CD4-positive, alpha-beta T cell (primary cell): ENCODE measurements around the gene RPS19. TPM values are rescaled to one million over a fixed set of nuclear protein-coding genes. Genes with fewer than 3 reads are reported as not detected.

Experiments
- ATAC-seq: fragments of 200-7000 bp; cut with Tn5 transposase; one replicate; pipeline ENCODE4 v1.10.0; 2022; ENCODE audit warnings: mild to moderate bottlenecking; ENCODE audit not compliant: poor library complexity
- CTCF ChIA-PET: fragments of 350-600 bp; sonication (Branson Sonifier 250); formaldehyde crosslinking; loops from one replicate; lab custom pipeline; 2021; ENCODE audit warnings: antibody characterized with exemption, inconsistent platforms; lab: Charles Lee
- POLR2A ChIA-PET: fragments of 350-600 bp; sonication (Branson Sonifier 250); formaldehyde crosslinking; loops from one replicate; lab custom pipeline; 2021; ENCODE audit warnings: antibody characterized with exemption, inconsistent platforms; lab: Charles Lee
- DNase-seq, 14 experiments: peaks; one replicate each; pipeline ENCODE4 v3.0.0-alpha.2; 2013 to 2020; ENCODE audit warnings: mixed read lengths in 2 of 14
- H3K27ac ChIP-seq, 2 donors: one replicate each; pipeline versions ENCODE4 v1.5.1 to v1.7.0; 2013; ENCODE audit warnings: low read length in 2 of 2, low read depth in 1 of 2, mild to moderate bottlenecking in 1 of 2
- H3K27me3 ChIP-seq, 2 experiments: 1 replicate in 1 of 2; 2 replicates in 1 of 2; pipeline versions ENCODE4 v1.6.1 to v1.7.0; 2013; ENCODE audit warnings: low read length in 2 of 2, control low read depth in 1 of 2, mild to moderate bottlenecking in 1 of 2, moderate library complexity in 1 of 2; ENCODE audit not compliant: insufficient read depth in 2 of 2, control insufficient read depth in 1 of 2
- H3K36me3 ChIP-seq: one replicate; pipeline ENCODE4 v1.6.1; 2013; ENCODE audit warnings: low read length, control low read depth; ENCODE audit not compliant: insufficient read depth
- H3K4me1 ChIP-seq: one replicate; pipeline ENCODE4 v1.6.1; 2013; ENCODE audit warnings: low read length, control low read depth; ENCODE audit not compliant: insufficient read depth
- H3K4me3 ChIP-seq: one replicate; pipeline ENCODE4 v1.5.1; 2013; ENCODE audit warnings: mild to moderate bottlenecking, low read length, moderate library complexity
- H3K9me3 ChIP-seq, 2 experiments: 1 replicate in 1 of 2; 2 replicates in 1 of 2; pipeline versions ENCODE4 v1.6.1 to v1.7.0; 2013; ENCODE audit warnings: low read length in 2 of 2, mild to moderate bottlenecking in 2 of 2, control low read depth in 1 of 2, moderate library complexity in 1 of 2; ENCODE audit not compliant: control insufficient read depth in 1 of 2, insufficient read depth in 1 of 2
- H3K27ac Mint-ChIP-seq: one replicate; pipeline ENCODE4 v1.8.0; 2020; ENCODE audit warnings: mixed read lengths
- H3K27me3 Mint-ChIP-seq: one replicate; pipeline ENCODE4 v1.8.0; 2021; ENCODE audit warnings: mixed read lengths
- H3K36me3 Mint-ChIP-seq: one replicate; pipeline ENCODE4 v1.8.0; 2021; ENCODE audit warnings: low read depth, mixed read lengths
- H3K4me1 Mint-ChIP-seq: one replicate; pipeline ENCODE4 v1.8.0; 2021; ENCODE audit warnings: low read depth, mixed read lengths
- H3K4me3 Mint-ChIP-seq: one replicate; pipeline ENCODE4 v1.8.0; 2020; ENCODE audit warnings: mild to moderate bottlenecking, mixed read lengths
- H3K9me3 Mint-ChIP-seq: one replicate; pipeline ENCODE4 v1.8.0; 2020; ENCODE audit warnings: mixed read lengths
- CTCF ChIP-seq: fragments of 200-600 bp; IDR thresholded peaks from one replicate; pipeline ENCODE4 v1.8.0; 2022; ENCODE audit warnings: antibody characterized with exemption, mild to moderate bottlenecking
- intact Hi-C, 2 experiments: fragments of 100-400 bp; cut with DNase I in 1 of 2; cut with micrococcal nuclease in 1 of 2; formaldehyde crosslinking; loops; one replicate each; pipeline versions ENCODE4 v1.15.1 to v1.9.0; 2023 to 2025; cut with DNase I, micrococcal nuclease
- total RNA-seq, 174 experiments: library from RNA in 2 of 174; stranded (reverse) in 2 of 174; gene quantifications; one replicate each; pipeline ENCODE4 v1.2.3 and lab custom pipeline; 2021 to 2026

Gene RPS19
- total RNA-seq, 2 experiments from 2014 or later = 3,668 to 3,697 TPM

GRCh38 chr19:41839211-41839610 is 20.8 kb upstream of the RPS19 start:
- Histone ChIP-seq H3K9me3 (peaks cover 0 to 2% of the 10 kb centered on the region in 2 experiments), H3K36me3 (no peaks in the 10 kb centered on the region), H3K27me3 (peaks cover 13 to 18% of the 10 kb centered on the region in 2 experiments), H3K4me3 (no peak overlapping the region), H3K27ac (no peak overlapping the region), H3K4me1 (no peaks in the 10 kb centered on the region)
- DNase-seq (no peak), ATAC-seq (no peak)
- intact Hi-C loops = no loop called here
- H3K4me3 Mint-ChIP-seq = no peak overlapping the region
- H3K9me3 Mint-ChIP-seq = no peaks in the 10 kb centered on the region
- peaks cover 40% of the 10 kb centered on the region for H3K27me3 Mint-ChIP-seq
- ChIA-PET CTCF (no interaction called here), POLR2A (no interaction called here)
- no peak for TF ChIP-seq CTCF
- no peak overlapping the region for H3K27ac Mint-ChIP-seq
- H3K4me1 Mint-ChIP-seq = no peaks in the 10 kb centered on the region
- no peaks in the 10 kb centered on the region for H3K36me3 Mint-ChIP-seq

- intact Hi-C loops = no loop called here
- ChIA-PET CTCF (interaction anchor here (0.5 to 0.6 kb wide), 2 partner anchors 11 to 170 kb away, joined by 3 to 5 read pairs; no protein-coding TSS in a partner anchor), POLR2A (no interaction called here)
- no peak for DNase-seq
- Histone ChIP-seq H3K27ac (no peak overlapping the region), H3K36me3 (no peaks in the 10 kb centered on the region), H3K4me1 (no peaks in the 10 kb centered on the region), H3K27me3 (peaks cover 0 to 8% of the 10 kb centered on the region in 2 experiments), H3K9me3 (peaks cover 0 to 10% of the 10 kb centered on the region in 2 experiments), H3K4me3 (no peak overlapping the region)
- no peak for TF ChIP-seq CTCF
- no peak for ATAC-seq
- no peaks in the 10 kb centered on the region for H3K9me3 Mint-ChIP-seq
- H3K36me3 Mint-ChIP-seq = no peaks in the 10 kb centered on the region
- no peak overlapping the region for H3K4me3 Mint-ChIP-seq
- H3K27ac Mint-ChIP-seq = no peak overlapping the region
- peaks cover 12% of the 10 kb centered on the region for H3K27me3 Mint-ChIP-seq
- no peaks in the 10 kb centered on the region for H3K4me1 Mint-ChIP-seq
Measured at GRCh38 chr19:41843371-41843770, 16.7 kb upstream of the RPS19 start.

GRCh38 chr19:41844601-41845000 is 15.5 kb upstream of the RPS19 start, which contains the start of gene LYPD4:
TSS of gene LYPD4 (minus strand) at chr19:41844683. CDS start at chr19:41839285, 5,398 bp downstream.
- H3K36me3 Mint-ChIP-seq = no peaks in the 10 kb centered on the region
- intact Hi-C loops = no loop called here
- no peaks in the 10 kb centered on the region for H3K4me1 Mint-ChIP-seq
- Histone ChIP-seq H3K36me3 (no peaks in the 10 kb centered on the region), H3K9me3 (peaks cover 0 to 10% of the 10 kb centered on the region in 2 experiments), H3K4me1 (no peaks in the 10 kb centered on the region), H3K27me3 (no peaks in the 10 kb centered on the region), H3K27ac (no peak within 1 kb of the TSS), H3K4me3 (no peak within 1 kb of the TSS)
- H3K27me3 Mint-ChIP-seq = no peaks in the 10 kb centered on the region
- no peak within 1 kb of the TSS for H3K27ac Mint-ChIP-seq
- no peak within 1 kb of the TSS for H3K4me3 Mint-ChIP-seq
- no peak for ATAC-seq
- POLR2A ChIA-PET = no interaction called here
- no peaks in the 10 kb centered on the region for H3K9me3 Mint-ChIP-seq
- CTCF ChIA-PET = no interaction called here
- TF ChIP-seq CTCF = no peak
- no peak for DNase-seq
